AG20443 (cell line): Measurements from ENCODE around the gene TIPIN.
"Not testable (repeated sequence)": the region's sequence is repeated elsewhere in the genome, so short reads cannot be mapped to it uniquely, and the experiment has no call there.

Experiments
- DNase-seq: peaks from one replicate; pipeline ENCODE4 v3.0.0; 2012; ENCODE audit warnings: low spot score, mixed read lengths

Gene TIPIN, protein sequence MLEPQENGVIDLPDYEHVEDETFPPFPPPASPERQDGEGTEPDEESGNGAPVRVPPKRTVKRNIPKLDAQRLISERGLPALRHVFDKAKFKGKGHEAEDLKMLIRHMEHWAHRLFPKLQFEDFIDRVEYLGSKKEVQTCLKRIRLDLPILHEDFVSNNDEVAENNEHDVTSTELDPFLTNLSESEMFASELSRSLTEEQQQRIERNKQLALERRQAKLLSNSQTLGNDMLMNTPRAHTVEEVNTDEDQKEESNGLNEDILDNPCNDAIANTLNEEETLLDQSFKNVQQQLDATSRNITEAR

DNA sequence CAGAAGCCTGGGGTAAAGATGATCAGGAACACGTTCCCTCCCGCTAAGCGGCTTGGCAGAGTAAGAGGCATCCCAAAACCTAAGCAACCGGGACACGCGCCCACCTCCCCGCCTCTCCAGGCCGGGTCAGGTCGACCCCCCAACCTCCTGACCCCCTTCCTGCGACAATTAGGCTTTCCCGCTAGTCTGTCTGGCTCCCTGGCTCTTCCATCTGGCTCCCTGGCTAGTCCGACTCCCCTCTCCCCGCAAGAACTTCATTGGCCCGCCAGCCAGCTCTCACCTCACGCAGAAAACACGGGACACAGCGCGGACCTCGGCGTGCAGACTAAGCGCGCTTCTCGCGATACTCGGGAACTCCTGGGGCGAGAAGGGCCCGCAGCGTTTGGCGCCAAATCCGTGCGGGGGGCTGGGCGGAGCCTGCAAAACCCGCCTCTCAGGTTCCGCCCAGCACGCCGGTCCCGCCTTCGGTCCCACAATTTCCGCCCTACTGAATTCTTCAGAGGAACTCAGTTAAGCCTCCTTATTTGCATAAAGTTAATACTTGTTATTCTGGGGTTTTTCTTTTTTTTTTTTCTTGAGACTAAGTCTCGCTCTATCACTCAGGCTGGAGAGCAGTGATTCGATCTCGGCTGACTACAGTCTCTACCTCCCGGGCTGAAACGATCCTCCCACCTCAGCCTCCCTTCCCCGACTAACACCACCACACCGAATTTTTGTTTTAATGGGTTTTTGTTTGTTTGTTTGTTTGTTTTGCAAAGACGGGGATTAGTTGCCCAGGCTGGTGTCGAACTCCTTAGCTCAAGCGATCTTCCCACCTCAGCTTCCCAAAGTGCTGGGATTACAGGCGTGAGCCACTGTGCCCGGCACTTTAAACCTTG is at the start of gene TIPIN:
TIPIN (minus strand) TSS at position 327 of the 878 bp plus-strand sequence. CDS start 3,738 bp downstream, outside the sequence.
- DNase-seq: peak; percentile 99

DNA sequence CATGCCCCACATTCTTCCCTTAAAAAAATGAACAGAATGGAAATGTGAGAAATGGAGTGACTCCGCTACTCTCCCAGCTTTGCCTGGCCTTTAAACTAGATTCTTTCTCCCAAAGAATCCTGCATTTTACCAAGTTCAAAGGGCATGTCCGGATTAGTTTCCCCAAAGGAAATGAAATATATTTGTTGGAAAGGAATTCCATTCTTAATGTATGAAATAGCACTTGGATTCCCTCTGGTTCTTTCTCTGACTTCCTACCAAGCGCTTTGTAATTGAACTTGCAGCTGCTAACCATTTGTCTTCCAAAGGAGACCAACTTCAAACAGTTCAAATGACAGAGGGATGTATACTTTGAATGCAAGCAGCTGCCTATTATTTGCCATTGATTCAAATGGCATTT is 49.1 kb upstream of the TIPIN start:
- no peak for DNase-seq

DNA sequence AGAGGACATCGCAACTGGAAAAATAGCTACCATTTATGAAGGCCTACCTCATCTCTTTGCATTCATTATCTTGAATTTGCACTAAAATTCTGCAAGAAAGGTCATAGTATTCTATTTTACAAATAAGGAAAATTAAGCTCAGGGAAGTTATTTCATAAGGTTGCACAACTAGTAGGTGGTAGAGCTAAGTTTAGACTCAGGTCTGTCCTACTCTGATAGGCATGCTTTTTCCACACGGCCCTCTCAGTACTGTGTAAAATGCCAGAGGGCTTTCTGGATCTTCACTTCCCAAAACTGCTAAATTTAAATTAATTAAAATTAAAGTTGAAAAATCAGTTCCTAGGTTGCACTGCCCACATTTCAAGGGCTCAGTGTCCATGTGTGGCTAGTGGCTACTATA is 48.5 kb upstream of the TIPIN start:
- no peak for DNase-seq

DNA sequence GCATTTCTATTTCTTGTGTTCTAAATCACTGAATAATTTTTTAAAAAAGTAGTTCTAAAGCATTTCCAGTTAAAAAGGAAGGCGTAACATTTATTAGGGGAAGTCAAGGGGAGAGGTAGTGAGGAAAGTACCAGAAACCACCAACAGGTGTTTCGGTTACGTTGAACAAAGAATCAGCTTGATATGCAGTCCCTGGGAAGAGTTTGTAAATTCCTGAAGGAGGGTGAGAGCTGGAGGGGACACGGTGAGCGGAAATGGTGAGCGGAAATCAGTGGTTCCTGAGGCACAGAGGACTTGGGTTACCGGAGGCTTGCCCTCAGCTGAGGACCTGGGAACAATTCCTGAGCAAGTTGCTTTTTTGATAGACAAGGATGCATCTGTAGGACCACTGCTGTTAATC is 48.0 kb upstream of the TIPIN start:
- DNase-seq: no peak

DNA sequence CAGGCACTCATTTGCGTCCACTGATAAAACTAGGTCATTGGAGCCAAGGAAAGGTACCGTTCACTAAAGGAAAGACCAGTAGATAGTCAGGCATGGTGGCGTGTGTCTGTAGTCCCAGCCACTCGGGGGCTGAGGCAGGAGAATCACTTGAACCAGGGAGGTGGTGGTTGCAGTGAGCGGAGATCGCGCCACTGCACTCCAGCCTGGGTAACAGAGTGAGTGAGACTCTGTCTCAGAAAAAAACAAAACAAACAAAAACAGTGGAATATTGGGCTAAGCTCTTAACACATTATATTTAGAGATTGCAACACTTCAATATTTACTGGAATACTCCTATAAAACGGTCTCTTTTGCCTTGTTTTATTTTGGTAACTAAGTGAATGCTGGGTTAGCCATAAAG is 47.6 kb upstream of the TIPIN start:
- no peak for DNase-seq

DNA sequence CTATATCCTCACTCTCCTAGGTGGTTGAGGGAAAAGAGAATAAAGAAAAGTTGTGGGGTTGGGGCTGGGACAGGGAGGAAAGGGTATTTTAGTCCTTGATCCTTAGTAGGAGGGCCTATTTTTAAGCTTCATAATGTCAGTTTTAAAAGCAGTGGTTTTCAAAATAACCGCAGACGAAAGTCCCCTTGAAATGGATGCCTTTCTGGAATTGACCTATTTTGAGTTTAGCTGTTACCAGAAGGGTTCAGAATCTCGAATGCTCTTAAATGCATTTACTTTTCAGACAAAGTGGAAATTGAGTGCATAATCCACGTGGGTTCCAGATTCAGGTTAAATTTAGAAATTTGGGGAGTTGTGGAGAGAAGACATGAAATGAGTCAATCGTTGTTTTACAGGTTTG is 46.8 kb upstream of the TIPIN start:
- DNase-seq: no peak

DNA sequence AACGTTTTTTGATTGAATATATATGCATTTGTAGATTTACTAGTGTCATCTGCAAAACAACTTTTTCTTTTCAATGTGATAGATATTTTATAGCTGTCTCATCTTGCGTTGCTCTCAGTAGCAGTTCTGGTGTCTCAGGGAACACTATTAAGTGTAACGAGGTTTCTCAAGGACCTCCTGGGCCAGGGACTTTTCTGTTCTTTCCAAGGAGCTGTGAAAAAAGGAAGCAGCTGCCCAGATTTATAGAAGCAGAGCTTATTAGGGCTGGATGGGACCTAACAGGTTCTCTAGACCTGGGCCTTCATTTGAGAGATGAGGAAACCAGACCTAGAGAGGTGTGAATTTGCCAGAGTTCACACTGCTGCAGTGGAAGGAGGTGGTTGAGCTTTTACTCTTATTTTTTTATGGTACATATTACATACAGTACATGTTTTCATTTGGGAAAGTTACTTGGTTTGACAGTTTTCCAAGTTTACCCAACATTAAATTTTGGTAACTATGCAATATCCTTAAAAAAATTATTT is 46.3 kb upstream of the TIPIN start:
- no peak for DNase-seq

DNA sequence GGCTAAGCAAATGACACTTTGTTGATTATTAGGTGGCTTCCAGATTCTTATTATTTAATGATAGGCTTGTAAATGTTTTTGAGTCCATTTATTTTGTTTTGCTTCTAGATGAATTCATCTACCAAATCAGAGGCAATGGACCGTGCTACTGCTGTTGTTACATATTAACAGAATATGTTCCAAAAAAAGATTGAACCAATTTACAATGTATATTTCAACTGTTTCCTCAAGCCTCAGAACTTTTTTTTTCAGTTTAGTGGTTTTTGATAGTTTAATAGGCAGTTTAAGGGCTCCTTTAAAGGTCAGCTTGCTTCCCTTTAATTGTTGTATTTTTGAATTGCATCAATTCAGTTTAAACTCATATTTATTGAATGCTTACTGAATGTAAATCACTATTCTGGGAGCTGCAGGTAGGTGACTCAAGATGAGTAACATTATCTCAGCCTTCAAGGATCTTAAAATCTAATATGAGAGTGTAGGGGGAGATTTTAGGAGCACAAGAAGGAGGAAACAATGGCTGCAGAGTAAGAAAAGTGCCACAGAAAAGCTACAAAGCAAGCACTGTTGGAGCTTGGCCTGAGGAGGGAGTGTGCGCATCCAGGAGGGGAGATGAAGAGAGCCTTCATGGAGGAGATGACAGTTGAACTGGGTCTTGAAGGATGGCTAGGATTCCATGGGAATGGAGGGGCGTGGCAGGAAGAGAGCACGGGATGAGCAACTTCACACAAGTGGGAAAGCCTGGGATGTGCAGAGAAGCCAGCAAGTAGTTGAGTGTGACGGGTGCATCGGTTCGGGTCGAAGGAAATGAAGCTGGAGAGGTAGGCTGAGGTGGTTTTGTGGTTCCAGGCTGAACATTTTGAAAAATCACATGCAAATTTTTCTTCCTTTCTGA is 44.9 kb upstream of the TIPIN start:
- no peak for DNase-seq

DNA sequence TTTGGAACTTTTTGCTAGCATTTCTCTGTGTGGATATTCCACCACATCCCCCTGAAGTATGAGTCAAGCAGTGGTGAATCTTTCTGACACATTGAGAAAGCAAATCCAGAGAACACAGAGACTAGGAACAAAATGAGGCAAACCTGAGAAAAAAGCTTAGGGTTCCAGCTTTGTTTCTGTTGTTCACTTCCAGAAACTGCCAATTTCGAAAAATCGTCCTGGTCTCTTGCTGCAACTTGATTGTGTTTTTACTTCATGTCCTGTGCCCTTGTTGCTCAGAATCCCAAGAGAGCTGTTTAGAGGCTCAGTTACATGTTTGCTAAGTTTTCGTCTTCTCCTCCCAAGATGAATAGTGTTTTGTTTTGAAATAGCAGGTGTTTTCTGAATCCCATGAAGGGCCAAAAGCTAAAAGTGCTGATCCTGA is 43.9 kb upstream of the TIPIN start:
- DNase-seq: no peak

DNA sequence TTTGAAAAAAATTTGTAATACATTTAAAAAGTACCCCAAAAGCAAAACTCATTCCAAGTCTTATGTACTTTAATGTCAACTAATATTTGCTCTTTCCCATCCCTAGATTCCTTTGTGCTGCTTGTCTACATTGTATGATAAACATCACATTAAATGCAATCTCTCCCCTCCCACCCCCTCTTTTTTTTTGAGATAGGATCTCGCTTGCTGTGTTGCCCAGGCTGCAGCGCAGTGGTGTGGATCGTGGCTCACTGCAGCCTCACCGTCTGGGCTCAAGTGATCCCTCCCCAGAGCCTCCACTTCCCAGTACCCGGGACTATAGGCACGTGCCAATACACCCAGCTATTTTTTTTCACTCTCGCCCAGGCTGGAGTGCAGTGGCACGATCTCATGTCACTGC is 42.8 kb upstream of the TIPIN start:
- DNase-seq: no peak

DNA sequence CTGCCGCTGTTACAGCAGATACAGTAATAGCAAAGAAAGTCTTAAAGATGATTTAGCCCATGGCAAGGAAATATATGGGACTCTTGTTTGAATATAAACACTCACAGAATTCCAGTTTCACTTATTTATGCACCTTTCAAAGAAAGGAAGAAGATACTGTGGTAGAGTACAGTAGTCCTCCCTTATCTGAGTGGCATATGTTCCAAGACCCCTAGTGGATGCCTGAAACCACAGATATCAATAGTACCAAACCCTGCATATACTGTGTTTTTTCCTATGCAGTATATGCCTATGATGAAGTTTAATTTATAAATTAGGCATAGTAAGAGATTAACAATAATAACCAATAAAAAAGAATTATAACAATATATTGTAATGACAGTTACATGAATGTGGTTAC is 38.4 kb upstream of the TIPIN start:
- no peak for DNase-seq

DNA sequence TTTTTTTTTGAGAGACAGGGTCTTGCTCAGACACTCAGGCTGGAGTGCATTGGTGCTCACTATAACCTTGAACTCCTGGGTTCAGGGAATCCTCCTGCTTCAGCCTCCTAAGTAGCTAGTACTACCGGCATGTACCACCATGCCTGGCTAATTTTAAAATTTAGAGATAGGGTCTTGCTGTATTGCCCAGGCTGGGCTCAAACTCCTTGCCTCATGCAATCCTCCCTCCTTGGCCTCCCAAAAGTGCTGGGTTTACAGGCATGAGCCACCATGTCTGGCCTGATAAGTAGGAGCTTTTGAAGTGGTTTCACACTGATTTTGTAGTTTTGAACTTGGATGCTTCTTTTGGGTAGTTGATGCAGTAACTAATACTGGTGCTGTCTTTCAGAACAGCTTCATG is 38.0 kb upstream of the TIPIN start:
- no peak for DNase-seq

DNA sequence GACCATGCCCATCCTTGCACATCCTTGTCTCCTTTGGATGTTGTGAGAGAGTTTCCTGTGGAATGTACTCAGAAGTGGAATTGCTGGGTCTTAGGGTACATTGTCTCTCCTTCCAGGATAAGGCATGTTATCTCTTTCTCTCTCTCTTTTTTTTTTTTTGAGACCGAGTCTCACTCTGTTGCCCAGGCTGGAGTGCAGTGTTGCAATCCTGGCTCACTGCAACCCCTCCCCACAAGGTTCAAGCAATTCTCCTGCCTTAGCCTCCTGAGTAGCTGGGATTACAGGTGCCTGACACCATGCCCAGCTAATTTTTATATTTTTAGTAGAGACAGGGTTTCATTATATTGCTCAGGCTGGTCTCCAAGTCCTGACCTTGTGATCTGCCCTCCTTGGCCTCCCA is 36.6 kb upstream of the TIPIN start:
- DNase-seq: not testable (repeated sequence)

DNA sequence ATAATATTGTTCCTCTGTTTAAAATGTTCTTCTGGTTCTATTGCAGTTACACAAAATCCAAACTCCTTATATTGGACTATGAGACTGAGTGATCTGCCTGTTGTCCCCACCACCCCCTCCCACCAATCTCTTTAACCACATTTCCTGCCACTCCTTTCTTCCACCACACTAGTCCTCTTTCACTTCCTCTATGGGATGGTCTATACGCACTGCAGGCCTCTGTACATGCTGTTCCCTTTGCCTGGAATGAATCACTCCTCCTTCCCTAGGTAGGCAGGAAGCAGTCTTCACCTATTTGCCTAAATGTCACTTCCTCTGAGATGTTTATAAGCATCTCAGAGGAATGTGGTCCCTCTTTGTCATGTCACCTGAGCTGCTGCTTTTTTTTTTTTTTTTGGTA is 34.2 kb upstream of the TIPIN start:
- DNase-seq: no peak

DNA sequence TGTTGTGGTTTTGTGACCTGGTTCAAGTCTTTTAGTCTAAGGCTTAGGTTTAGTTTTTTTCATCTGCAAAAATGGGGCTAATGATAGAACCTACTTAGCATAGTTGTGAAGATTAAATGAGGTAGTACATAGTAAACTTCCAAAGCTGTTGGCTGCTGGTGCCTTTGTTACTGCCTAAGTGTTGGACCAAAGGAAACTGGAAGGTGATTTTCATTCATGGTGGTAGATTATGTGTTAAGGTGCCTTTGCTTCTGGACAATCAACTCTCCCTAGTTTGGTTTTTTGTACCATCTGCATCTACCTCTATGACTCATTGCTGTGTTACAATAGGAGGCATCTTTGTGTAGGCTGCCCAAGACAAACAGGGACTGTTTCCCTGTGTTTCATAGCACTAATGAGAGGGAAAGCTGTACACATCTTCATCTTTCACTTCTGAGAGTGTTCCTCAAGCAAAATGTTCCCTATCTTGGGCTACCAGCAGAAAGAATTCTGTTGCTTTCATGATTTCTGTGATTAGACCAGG is 33.4 kb upstream of the TIPIN start:
- DNase-seq: no peak

DNA sequence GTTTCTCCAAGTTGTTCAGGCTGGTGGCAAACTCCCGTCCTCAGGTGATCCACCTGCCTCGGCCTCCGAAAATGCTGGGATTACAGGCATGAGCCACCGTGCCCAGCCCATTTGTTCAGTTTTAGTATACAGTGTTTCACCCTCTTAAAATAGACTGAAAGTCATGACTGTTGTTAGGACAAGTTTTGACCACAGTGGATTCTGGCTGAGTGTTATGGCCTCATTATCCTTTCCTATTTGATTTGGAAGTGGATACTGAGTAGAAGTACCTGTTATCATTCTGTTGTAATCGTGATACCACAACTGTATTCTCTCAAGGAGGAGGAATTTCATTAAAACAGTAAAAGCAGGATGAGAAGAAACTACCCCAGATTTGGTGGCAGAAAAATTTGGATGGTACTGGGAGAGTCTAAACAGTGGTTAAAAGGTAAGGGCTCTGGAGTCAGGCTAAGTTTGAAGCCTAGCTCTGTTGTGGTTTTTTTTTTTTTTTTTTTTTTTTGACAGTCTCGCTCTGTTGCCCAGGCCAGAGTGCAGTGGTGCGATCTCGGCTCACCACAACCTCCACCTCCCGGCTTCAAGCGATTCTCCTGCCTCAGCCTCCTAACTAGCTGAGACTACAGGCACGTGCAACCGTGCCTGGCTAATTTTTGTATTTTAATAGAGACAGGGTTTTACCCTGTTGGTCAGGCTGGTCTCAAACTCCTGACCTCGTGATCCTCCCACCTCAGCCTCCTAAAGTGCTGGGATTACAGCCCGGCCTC is 32.8 kb upstream of the TIPIN start:
- no peak for DNase-seq

DNA sequence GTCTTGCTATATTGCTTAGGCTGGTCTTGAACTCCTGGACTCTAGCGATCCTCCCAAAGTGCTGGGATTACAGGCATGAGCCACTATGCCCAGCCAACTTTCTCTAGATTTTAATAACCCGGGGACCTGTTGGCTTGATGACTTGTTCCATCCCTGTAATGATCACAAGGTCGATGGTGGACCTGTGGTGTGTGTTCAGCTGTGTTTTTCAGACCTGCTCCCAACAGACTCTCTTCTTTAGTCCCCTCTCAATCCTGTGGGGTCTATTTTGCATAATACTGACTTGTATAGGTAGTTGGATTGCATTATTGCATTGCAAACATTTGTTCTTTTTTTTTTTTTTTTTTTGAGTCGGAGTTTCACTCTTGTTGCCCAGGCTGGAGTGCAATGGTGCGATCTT is 32.1 kb upstream of the TIPIN start:
- no peak for DNase-seq

DNA sequence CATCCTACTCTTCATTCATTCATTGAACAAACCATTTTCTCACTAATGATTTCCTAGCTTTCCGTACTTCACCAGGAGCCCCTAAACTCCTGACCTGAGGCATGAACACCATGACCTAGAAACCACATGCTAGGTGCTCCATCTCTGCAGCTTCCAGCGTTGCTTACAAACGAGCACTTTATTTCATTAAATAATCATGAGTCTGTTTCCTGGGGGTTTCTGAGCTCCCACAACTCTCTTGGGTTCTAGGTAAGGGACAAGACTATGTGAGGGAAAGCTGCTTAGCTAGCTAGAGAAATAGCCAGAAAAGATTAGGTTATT is 31.5 kb upstream of the TIPIN start:
- no peak for DNase-seq

DNA sequence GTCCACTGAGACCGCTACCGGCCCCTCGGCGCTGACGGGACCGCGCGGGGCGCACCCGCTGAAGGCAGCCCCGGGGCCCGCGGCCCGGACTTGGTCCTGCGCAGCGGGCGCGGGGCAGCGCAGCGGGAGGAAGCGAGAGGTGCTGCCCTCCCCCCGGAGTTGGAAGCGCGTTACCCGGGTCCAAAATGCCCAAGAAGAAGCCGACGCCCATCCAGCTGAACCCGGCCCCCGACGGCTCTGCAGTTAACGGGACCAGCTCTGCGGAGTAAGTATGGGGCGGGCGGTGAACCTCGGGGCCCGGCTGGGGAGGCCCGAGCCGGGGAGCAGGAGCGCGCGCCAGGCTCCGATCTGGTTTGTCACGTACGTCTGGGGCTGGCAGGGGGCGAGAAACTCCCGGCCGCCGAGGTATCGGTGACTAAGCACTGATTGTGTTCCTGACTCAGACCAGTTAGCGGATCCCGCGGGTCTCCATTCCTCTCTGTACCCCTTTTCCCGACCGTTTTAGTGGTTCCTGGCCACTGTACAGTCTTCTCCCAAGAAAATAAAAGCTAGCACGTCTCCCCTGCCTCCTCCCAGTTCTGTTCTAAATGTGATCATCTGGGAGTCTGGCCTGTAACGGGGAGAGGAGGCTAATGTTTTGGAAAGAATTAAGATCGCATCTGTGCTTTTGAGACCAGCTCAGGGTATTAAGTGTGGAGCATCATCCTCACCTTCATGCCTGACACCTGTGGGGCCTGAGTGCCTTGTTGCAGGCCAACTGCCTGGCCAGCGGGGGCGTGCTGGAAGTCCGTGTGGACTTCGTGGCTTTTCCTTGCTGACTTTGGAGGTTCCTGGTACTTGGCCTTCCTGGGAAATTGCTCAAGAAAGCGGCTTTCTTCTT is 30.9 kb upstream of the TIPIN start:
- DNase-seq: peak; percentile 77
